Esophagus squamous epithelium (tissue), 5 donors: ENCODE data around the gene PACS2. TPM values are rescaled to one million over a fixed set of nuclear protein-coding genes. Genes with fewer than 3 reads are reported as not detected.
A peak's percentile ranks its signal among the peaks of the same experiment; 100 is the strongest.

Experiments used
- DNase-seq: peaks from one replicate; lab custom pipeline; 2025; lab: John Stamatoyannopoulos, UW
- H3K27ac ChIP-seq, 4 donors: fragments of 200-600 bp; sonication (generic); one replicate each; pipeline ENCODE4 v1.5.1; 2016 to 2019; ENCODE audit warnings: mild to moderate bottlenecking in 1 of 4
- H3K27me3 ChIP-seq, 4 donors: fragments of 200-600 bp; sonication (generic); 1 replicate in 3 of 4; 2 replicates in 1 of 4; pipeline versions ENCODE4 v1.5.1 to v1.6.0; 2017 to 2021; ENCODE audit warnings: antibody characterized with exemption in 1 of 4
- H3K36me3 ChIP-seq, 3 donors: fragments of 200-600 bp; sonication (generic); one replicate each; pipeline ENCODE4 v1.5.1; 2016 to 2019
- H3K4me1 ChIP-seq, 3 donors: fragments of 200-600 bp; sonication (generic); one replicate each; pipeline ENCODE4 v1.5.1; 2017 to 2019
- H3K4me3 ChIP-seq, 4 donors: fragments of 200-600 bp; sonication (generic); 1 replicate in 3 of 4; 2 replicates in 1 of 4; pipeline ENCODE4 v1.5.1; 2016 to 2019; ENCODE audit warnings: mild to moderate bottlenecking in 2 of 4, moderate library complexity in 1 of 4
- H3K9me3 ChIP-seq, 3 donors: fragments of 200-600 bp; sonication (generic); one replicate each; pipeline ENCODE4 v1.5.1; 2016 to 2019
- CTCF ChIP-seq, 6 experiments: fragments of 450-650 bp in 4 of 6; fragments of 200-600 bp in 2 of 6; sonication (generic) in 2 of 6; IDR thresholded peaks; one replicate each; pipeline ENCODE4 v1.5.1; 2016 to 2019; ENCODE audit warnings: antibody characterized with exemption in 6 of 6, mild to moderate bottlenecking in 4 of 6, moderate library complexity in 4 of 6
- POLR2A ChIP-seq, 4 donors: fragments of 450-650 bp; IDR thresholded peaks; one replicate each; pipeline ENCODE4 v1.6.1; 2017; ENCODE audit warnings: antibody characterized with exemption in 4 of 4, mild to moderate bottlenecking in 4 of 4, moderate library complexity in 3 of 4
- WGBS, 2 donors: methylation state at CpG; one replicate each; pipeline ENCODE4 v1.1.5; 2018; 5-methylcytosine and 5-hydroxymethylcytosine counted together
- intact Hi-C: fragments of 100-400 bp; cut with DNase I; formaldehyde crosslinking; loops from one replicate; pipeline ENCODE4 v1.15.0; 2022
- total RNA-seq, 4 donors: library from RNA; depleted of rRNA; stranded (reverse); fragments of >200 nt; gene quantifications; one replicate each; pipeline ENCODE4 v1.1.0, GENCODE V29; 2016
- donor health status: DM: yes; HTN: yes; CAD: no.

PACS2 gene
- total RNA-seq, 4 donors from 2014 or later = 20.2 to 42.3 (median 30.9) TPM

DNA sequence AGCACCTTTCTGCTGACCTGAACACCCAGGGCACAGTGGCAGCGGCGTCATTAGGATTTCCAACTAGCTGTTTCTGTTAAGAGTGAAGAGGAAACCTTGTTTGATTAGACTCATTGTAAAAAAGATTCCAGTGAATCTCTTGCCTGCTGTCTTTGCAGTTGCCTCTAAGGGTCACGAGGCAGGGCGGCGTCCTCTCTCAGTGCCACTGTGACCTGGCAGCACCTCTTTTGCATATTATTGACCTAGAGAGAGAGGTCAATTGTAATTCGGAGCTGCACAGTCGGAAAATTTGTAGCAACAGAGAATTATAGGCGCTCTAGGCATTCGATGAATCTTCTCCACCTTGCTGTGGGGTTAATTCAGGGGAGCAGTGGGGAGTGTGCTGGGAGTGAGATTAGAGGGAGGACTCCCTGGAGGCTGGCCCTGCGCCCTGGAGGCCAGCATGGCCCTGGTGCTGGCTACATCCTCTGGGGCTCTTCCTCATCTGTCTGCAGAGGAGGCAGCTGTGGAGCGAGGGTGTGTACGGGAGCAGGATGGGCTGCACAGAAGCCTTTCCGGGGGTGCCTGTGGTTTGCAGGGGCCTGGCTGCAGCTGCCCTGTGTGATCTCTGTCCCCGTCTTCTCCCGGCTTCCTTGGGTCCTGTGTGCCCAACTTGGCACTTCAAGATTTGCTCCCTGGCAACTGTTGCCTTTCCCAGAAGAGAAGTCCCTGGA, 14.3 kb downstream of the PACS2 start:
- Histone ChIP-seq H3K4me1 (peaks cover 10 to 61% (median 15%) of the 10 kb centered on the region in 3 donors), H3K4me3 (no peak overlapping the region), H3K27me3 (no peaks in the 10 kb centered on the region), H3K27ac (peak overlapping the region in 2 of 4 donors; percentile 32 to 57), H3K9me3 (no peaks in the 10 kb centered on the region), H3K36me3 (no peaks in the 10 kb centered on the region)
- WGBS, 2 donors = 72 to 79% methylated on average over 10 to 14 of the region's 15 CpGs
- TF ChIP-seq POLR2A (IDR thresholded peaks at IDR 0.05) (no peak), CTCF (IDR thresholded peaks at IDR 0.05) (no peak)
- intact Hi-C loops = no loop called here
- DNase-seq = no peak

- Histone ChIP-seq H3K36me3 (no peaks in the 10 kb centered on the region), H3K9me3 (no peaks in the 10 kb centered on the region), H3K4me3 (no peak overlapping the region), H3K27me3 (no peaks in the 10 kb centered on the region), H3K4me1 (peaks cover 10 to 56% (median 14%) of the 10 kb centered on the region in 3 donors), H3K27ac (peak overlapping the region in 1 of 4 donors; percentile 57)
- intact Hi-C loops = no loop called here
- TF ChIP-seq CTCF (IDR thresholded peaks at IDR 0.05) (no peak), POLR2A (IDR thresholded peaks at IDR 0.05) (no peak)
- WGBS, 2 donors = 80 to 100% methylated on average over 1 to 6 of the region's 17 CpGs
- no peak for DNase-seq
Measured at GRCh38 chr14:105329411-105330150, 15.0 kb downstream of the PACS2 start.

GRCh38 chr14:105330491-105330895, 15.9 kb downstream of the PACS2 start:
- DNase-seq = no peak
- H3K27ac ChIP-seq = peak overlapping the region in 2 of 4 donors; percentile 57 to 59
- H3K4me1 ChIP-seq = peaks cover 7 to 56% (median 13%) of the 10 kb centered on the region in 3 donors
- H3K27me3 ChIP-seq = no peaks in the 10 kb centered on the region
- TF ChIP-seq POLR2A (IDR thresholded peaks at IDR 0.05) (no peak), CTCF (IDR thresholded peaks at IDR 0.05) (no peak)
- intact Hi-C loops = no loop called here
- H3K36me3 ChIP-seq = no peaks in the 10 kb centered on the region
- no peak overlapping the region for H3K4me3 ChIP-seq
- H3K9me3 ChIP-seq = no peaks in the 10 kb centered on the region
- WGBS, 2 donors = 38 to 46% methylated on average over 9 of the region's 13 CpGs

GRCh38 chr14:105331575-105332349, 17.2 kb downstream of the PACS2 start:
- H3K36me3 ChIP-seq = no peaks in the 10 kb centered on the region
- H3K27ac ChIP-seq = peak overlapping the region in 1 of 4 donors; percentile 57
- no peak for DNase-seq
- TF ChIP-seq POLR2A (IDR thresholded peaks at IDR 0.05) = no peak
- TF ChIP-seq CTCF (IDR thresholded peaks at IDR 0.05) = no peak
- no peaks in the 10 kb centered on the region for H3K27me3 ChIP-seq
- peaks cover 3 to 65% (median 13%) of the 10 kb centered on the region in 3 donors for H3K4me1 ChIP-seq
- 62 to 77% methylated on average over 6 to 7 of the region's 8 CpGs for WGBS, 2 donors
- H3K9me3 ChIP-seq = no peaks in the 10 kb centered on the region
- intact Hi-C loops = no loop called here
- no peak overlapping the region for H3K4me3 ChIP-seq
